Gastrocnemius medialis (tissue), 4 donors: Measurements from ENCODE around the gene FCMR. TPM values are rescaled to one million over a fixed set of nuclear protein-coding genes. Genes with fewer than 3 reads are reported as not detected.

Experiments
- ATAC-seq, 2 donors: fragments of 150-250 bp; one replicate each; pipeline ENCODE4 v1.9.1; 2016
- DNase-seq, 2 donors: peaks; one replicate each; pipeline ENCODE4 v3.0.0-alpha.2; 2019
- H3K27ac ChIP-seq, 4 donors: fragments of 200-600 bp; sonication (generic); 1 replicate in 1 of 4; 2 replicates in 3 of 4; pipeline ENCODE4 v1.5.1; 2016 to 2018; ENCODE audit warnings: mild to moderate bottlenecking in 2 of 4, moderate library complexity in 1 of 4
- H3K27me3 ChIP-seq, 3 donors: fragments of 200-600 bp; sonication (generic) in 2 of 3; 1 replicate in 1 of 3; 2 replicates in 2 of 3; pipeline versions ENCODE4 v1.5.1 to v1.6.0; 2016 to 2019; ENCODE audit warnings: mild to moderate bottlenecking in 1 of 3, moderate library complexity in 1 of 3
- H3K36me3 ChIP-seq, 2 donors: fragments of 200-600 bp; sonication (generic) in 1 of 2; one replicate each; pipeline ENCODE4 v1.5.1; 2017 to 2018
- H3K4me1 ChIP-seq, 2 donors: fragments of 200-600 bp; sonication (generic) in 1 of 2; one replicate each; pipeline ENCODE4 v1.5.1; 2016 to 2017; ENCODE audit warnings: mild to moderate bottlenecking in 2 of 2
- H3K4me3 ChIP-seq, 4 donors: fragments of 200-600 bp; sonication (generic) in 3 of 4; 1 replicate in 1 of 4; 2 replicates in 3 of 4; pipeline ENCODE4 v1.5.1; 2016 to 2019; ENCODE audit warnings: mild to moderate bottlenecking in 2 of 4
- H3K9me3 ChIP-seq, 3 donors: fragments of 200-600 bp; sonication (generic) in 2 of 3; 1 replicate in 1 of 3; 2 replicates in 2 of 3; pipeline ENCODE4 v1.5.1; 2016 to 2019
- POLR2A ChIP-seq, 2 donors: fragments of 450-650 bp; IDR thresholded peaks; one replicate each; pipeline ENCODE4 v1.6.1; 2017; ENCODE audit warnings: antibody characterized with exemption in 2 of 2, mild to moderate bottlenecking in 2 of 2, moderate library complexity in 2 of 2
- in situ Hi-C, 4 donors: fragments of 200-750 bp; cut with MboI; loops; one replicate each; pipeline versions ENCODE4 v1.15.0 to v1.8.0; 2017; ENCODE audit warnings: low sequenced_read_pairs in 4 of 4
- intact Hi-C: fragments of 100-400 bp; cut with DNase I; formaldehyde crosslinking; loops from one replicate; pipeline ENCODE4 v1.15.1; 2023; ENCODE audit warnings: low total_unique reads
- total RNA-seq, 4 donors: library from RNA; depleted of rRNA; stranded (reverse); fragments of >200 nt; gene quantifications; one replicate each; pipeline versions ENCODE4 v1.1.0 to v1.2.3, GENCODE V29; 2016
- TF ChIP-seq, protein P1 (sequence below), 5 experiments: fragments of 450-650 bp in 3 of 5; fragments of 200-600 bp in 2 of 5; sonication (generic) in 2 of 5; IDR thresholded peaks in 4 of 5; conservative IDR thresholded peaks in 1 of 5; 1 replicate in 4 of 5; 2 replicates in 1 of 5; pipeline ENCODE4 v1.5.1; 2016 to 2019; ENCODE audit warnings: antibody characterized with exemption in 5 of 5, mild to moderate bottlenecking in 3 of 5, moderate library complexity in 3 of 5

FCMR gene
- total RNA-seq, 4 donors from 2014 or later = 2.1 to 10.2 (median 4.7) TPM

DNA sequence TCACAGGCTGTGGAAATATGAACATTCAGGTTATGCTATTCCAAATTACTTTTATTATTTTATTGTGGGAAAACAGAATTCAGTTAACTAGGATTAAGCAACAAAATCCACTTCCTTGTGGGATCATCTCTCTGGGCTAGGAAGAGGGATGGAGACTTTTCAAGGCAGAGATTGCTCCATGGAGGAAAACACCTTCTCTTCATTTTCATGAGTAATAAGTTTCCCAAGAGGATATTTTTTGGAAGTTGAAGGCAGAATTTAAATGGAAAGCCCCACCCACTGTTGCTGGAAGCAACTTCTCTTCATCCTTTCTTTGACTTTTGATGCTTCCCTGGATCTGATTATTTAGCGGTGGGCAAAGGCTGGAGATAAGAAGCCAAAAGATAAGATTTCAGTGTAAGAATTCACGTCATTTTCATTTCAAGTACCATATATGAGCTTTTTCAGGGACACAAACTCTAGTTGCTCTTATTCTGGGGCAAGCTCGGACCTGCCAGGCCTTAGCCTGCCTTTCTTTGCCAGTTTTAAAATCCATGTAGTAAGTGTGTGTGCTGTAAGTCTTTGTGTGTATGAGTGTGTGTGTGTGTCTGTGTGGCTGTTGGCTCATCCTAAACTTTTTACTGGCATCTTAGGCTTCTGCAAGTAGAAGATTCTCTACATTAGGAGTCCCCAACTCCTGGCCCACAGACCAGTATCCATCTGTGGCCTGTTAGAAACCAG, 36.2 kb downstream of the FCMR start:
- no peak overlapping the region for H3K4me3 ChIP-seq
- intact Hi-C loops = no loop called here

DNA sequence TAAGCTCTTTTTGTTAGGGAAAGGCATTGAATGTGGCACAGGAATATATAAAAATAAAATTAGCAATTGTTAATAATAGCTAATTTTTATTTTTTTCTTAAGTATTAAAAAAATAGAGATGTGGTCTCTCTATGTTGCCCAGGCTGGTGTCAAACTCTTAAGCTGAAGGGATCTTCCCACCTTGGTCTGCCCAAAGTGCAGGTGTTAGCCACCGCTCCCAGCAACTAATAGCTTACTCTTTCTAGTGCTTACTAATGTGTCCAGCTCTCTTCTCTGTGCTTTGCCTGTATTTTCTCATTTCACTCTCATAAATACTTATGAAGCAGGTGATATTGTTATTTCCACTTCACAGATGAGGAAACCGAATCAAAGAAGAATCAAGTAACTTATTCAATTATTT, 37.9 kb downstream of the FCMR start:
- Histone ChIP-seq H3K36me3 (no peaks in the 10 kb centered on the region), H3K4me1 (no peaks in the 10 kb centered on the region), H3K27ac (no peak overlapping the region), H3K4me3 (no peak overlapping the region), H3K27me3 (no peaks in the 10 kb centered on the region), H3K9me3 (peaks cover 0 to 4% (median 0%) of the 10 kb centered on the region in 3 donors)
- ATAC-seq (no peak), DNase-seq (no peak)
- in situ Hi-C loops (no loop called here), intact Hi-C loops (no loop called here)
- TF ChIP-seq POLR2A (IDR thresholded peaks at IDR 0.05) = no peak
- TF ChIP-seq, protein P1, sequence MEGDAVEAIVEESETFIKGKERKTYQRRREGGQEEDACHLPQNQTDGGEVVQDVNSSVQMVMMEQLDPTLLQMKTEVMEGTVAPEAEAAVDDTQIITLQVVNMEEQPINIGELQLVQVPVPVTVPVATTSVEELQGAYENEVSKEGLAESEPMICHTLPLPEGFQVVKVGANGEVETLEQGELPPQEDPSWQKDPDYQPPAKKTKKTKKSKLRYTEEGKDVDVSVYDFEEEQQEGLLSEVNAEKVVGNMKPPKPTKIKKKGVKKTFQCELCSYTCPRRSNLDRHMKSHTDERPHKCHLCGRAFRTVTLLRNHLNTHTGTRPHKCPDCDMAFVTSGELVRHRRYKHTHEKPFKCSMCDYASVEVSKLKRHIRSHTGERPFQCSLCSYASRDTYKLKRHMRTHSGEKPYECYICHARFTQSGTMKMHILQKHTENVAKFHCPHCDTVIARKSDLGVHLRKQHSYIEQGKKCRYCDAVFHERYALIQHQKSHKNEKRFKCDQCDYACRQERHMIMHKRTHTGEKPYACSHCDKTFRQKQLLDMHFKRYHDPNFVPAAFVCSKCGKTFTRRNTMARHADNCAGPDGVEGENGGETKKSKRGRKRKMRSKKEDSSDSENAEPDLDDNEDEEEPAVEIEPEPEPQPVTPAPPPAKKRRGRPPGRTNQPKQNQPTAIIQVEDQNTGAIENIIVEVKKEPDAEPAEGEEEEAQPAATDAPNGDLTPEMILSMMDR (IDR thresholded peaks at IDR 0.05 in 4 of 5, conservative IDR thresholded peaks at IDR 0.05 in 1 of 5) = no peak

More for the DNA sequence above, 36.2 kb downstream of the FCMR start:
- TF ChIP-seq, protein P1 (IDR thresholded peaks at IDR 0.05 in 4 of 5, conservative IDR thresholded peaks at IDR 0.05 in 1 of 5) = no peak
- TF ChIP-seq POLR2A (IDR thresholded peaks at IDR 0.05) = no peak
- no peak overlapping the region for H3K27ac ChIP-seq
- no peaks in the 10 kb centered on the region for H3K9me3 ChIP-seq
- no peak for DNase-seq
- H3K36me3 ChIP-seq = no peaks in the 10 kb centered on the region
- H3K27me3 ChIP-seq = no peaks in the 10 kb centered on the region
- in situ Hi-C loops = no loop called here
- peaks cover 0 to 3% of the 10 kb centered on the region in 2 donors for H3K4me1 ChIP-seq
- ATAC-seq = no peak

DNA sequence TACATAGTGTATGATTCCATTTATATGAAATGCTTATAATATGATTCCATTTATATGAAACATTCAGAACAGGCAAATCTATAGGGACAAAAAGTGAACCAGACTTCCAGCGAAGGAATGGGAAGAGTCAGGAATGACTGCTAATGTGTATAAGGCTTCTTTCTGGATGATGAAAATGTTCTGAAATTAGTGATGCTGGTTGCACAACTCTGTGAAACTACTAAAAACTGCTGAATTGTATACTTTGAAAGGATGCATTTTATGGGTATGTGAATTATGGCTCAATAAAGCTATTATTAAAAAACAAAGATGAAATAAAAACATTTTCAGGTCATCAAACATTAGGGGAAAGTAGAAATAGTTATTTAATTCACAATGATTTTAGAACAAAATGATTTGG, 38.6 kb downstream of the FCMR start:
- H3K4me1 ChIP-seq = no peaks in the 10 kb centered on the region
- no peak overlapping the region for H3K4me3 ChIP-seq
- DNase-seq (no peak), ATAC-seq (no peak)
- H3K27me3 ChIP-seq = no peaks in the 10 kb centered on the region
- no peaks in the 10 kb centered on the region for H3K36me3 ChIP-seq
- TF ChIP-seq, protein P1 (IDR thresholded peaks at IDR 0.05 in 4 of 5, conservative IDR thresholded peaks at IDR 0.05 in 1 of 5) = no peak
- no peak for TF ChIP-seq POLR2A (IDR thresholded peaks at IDR 0.05)
- H3K27ac ChIP-seq = no peak overlapping the region
- peaks cover 0 to 11% (median 0%) of the 10 kb centered on the region in 3 donors for H3K9me3 ChIP-seq
- in situ Hi-C loops = no loop called here
- intact Hi-C loops = no loop called here

DNA sequence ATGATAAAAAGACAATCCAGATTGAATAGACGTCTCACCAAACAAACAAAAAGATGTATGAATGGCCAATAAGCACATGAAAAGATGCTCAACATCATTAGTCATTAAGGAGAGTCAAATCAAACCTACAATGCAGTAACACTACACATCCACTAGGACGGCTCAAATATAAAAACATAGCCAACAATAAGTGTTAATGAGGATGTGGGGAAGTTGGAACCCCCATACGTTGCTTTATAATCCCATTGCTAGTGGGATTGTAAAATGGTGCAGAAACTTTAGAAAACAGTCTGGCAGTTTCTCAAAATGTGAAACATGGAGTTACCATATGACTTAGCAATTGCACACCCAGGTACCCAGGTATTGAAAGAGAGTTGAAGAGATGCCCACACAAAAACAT, 39.2 kb downstream of the FCMR start:
- DNase-seq (no peak), ATAC-seq (no peak)
- H3K4me3 ChIP-seq = no peak overlapping the region
- intact Hi-C loops (no loop called here), in situ Hi-C loops (no loop called here)
- H3K4me1 ChIP-seq = no peaks in the 10 kb centered on the region
- no peak overlapping the region for H3K27ac ChIP-seq
- H3K9me3 ChIP-seq = peaks cover 0 to 11% (median 0%) of the 10 kb centered on the region in 3 donors
- H3K27me3 ChIP-seq = no peaks in the 10 kb centered on the region
- TF ChIP-seq, protein P1 (IDR thresholded peaks at IDR 0.05 in 4 of 5, conservative IDR thresholded peaks at IDR 0.05 in 1 of 5) = no peak
- no peak for TF ChIP-seq POLR2A (IDR thresholded peaks at IDR 0.05)
- no peaks in the 10 kb centered on the region for H3K36me3 ChIP-seq
